H1 (cell line): Measurements from ENCODE around the gene LHPP. TPM values are rescaled to one million over a fixed set of nuclear protein-coding genes. Genes with fewer than 3 reads are reported as not detected.

Experiments
- CTCF ChIA-PET: fragments of 300-600 bp; sonication (Branson Sonifier 250); formaldehyde crosslinking; loops from one replicate; lab custom pipeline; 2021; ENCODE audit not compliant: partially characterized antibody; lab: Charles Lee
- POLR2A ChIA-PET: fragments of 300-600 bp; sonication (Branson Sonifier 250); formaldehyde crosslinking; loops from one replicate; lab custom pipeline; 2021; ENCODE audit warnings: inconsistent platforms; ENCODE audit not compliant: partially characterized antibody; lab: Charles Lee
- DNase-seq, 2 experiments: peaks; one replicate each; pipeline versions ENCODE4 v3.0.0 to v3.0.0-alpha.2; 2010 to 2022; ENCODE audit warnings: low spot score in 2 of 2, low read depth in 1 of 2, mixed read lengths in 1 of 2
- FAIRE-seq: peaks from 2 replicates; lab custom pipeline; 2011; peaks lifted over from hg19 to GRCh38; lab: Jason Lieb, UNC
- H2AFZ ChIP-seq: 2 replicates; pipeline ENCODE4 v1.8.1; 2012; ENCODE audit warnings: low read length, inconsistent platforms
- H2AK5ac ChIP-seq: 2 replicates; pipeline ENCODE4 v1.6.1; 2013; ENCODE audit warnings: low read depth, low read length
- H2BK120ac ChIP-seq: replicated peaks from 2 replicates; pipeline ENCODE3; 2013; ENCODE audit warnings: low read depth, low read length, inconsistent platforms
- H2BK12ac ChIP-seq: 2 replicates; pipeline ENCODE4 v1.6.1; 2013; ENCODE audit warnings: low read depth, low read length
- H2BK15ac ChIP-seq: 2 replicates; pipeline ENCODE4 v1.6.1; 2013; ENCODE audit warnings: low read length
- H2BK20ac ChIP-seq: 2 replicates; pipeline ENCODE4 v1.6.1; 2013; ENCODE audit warnings: low read length
- H2BK5ac ChIP-seq: 2 replicates; pipeline ENCODE4 v1.6.1; 2013; ENCODE audit warnings: low read depth, low read length
- H3K14ac ChIP-seq: 2 replicates; pipeline ENCODE4 v1.6.1; 2013; ENCODE audit warnings: inconsistent platforms; ENCODE audit not compliant: insufficient read length
- H3K18ac ChIP-seq: 2 replicates; pipeline ENCODE4 v1.6.1; 2013; ENCODE audit warnings: low read length; ENCODE audit errors: extremely low read depth
- H3K23ac ChIP-seq: 2 replicates; pipeline ENCODE4 v1.6.1; 2013; ENCODE audit warnings: inconsistent platforms; ENCODE audit not compliant: insufficient read length
- H3K23me2 ChIP-seq: 2 replicates; pipeline ENCODE4 v1.6.1; 2013; ENCODE audit warnings: low read depth, low read length
- H3K27ac ChIP-seq: 2 replicates; pipeline ENCODE4 v1.6.1; 2011; ENCODE audit warnings: low read depth, low read length, inconsistent platforms
- H3K27me3 ChIP-seq, 4 experiments: replicated peaks in 1 of 4; 1 replicate in 1 of 4; 2 replicates in 3 of 4; pipeline versions ENCODE4 v1.6.1 to v1.8.1; 2011 to 2013; ENCODE audit warnings: low read length in 3 of 4, mild to moderate bottlenecking in 3 of 4, inconsistent platforms in 2 of 4, mixed read lengths in 2 of 4, moderate library complexity in 1 of 4; ENCODE audit not compliant: control insufficient read depth in 3 of 4, insufficient read depth in 3 of 4; ENCODE audit errors: extremely low read depth in 1 of 4
- H3K36me3 ChIP-seq, 4 experiments: 2 replicates each; pipeline versions ENCODE4 v1.6.1 to v1.8.1; 2011 to 2013; ENCODE audit warnings: mild to moderate bottlenecking in 4 of 4, low read length in 3 of 4, moderate library complexity in 2 of 4, control low read depth in 1 of 4, inconsistent platforms in 1 of 4; ENCODE audit not compliant: insufficient read depth in 4 of 4, control insufficient read depth in 2 of 4
- H3K4ac ChIP-seq: replicated peaks from 2 replicates; pipeline ENCODE3; 2013; ENCODE audit warnings: low read length, low read depth, mixed read lengths, inconsistent platforms; ENCODE audit not compliant: insufficient read length
- H3K4me1 ChIP-seq, 4 experiments: replicated peaks in 1 of 4; 1 replicate in 1 of 4; 2 replicates in 3 of 4; pipeline versions ENCODE4 v1.6.1 to v1.8.1; 2011 to 2013; ENCODE audit warnings: low read length in 3 of 4, inconsistent platforms in 2 of 4, mixed read lengths in 1 of 4; ENCODE audit not compliant: insufficient read depth in 4 of 4, control insufficient read depth in 3 of 4
- H3K4me2 ChIP-seq, 2 experiments: 2 replicates each; pipeline versions ENCODE4 v1.6.1 to v1.8.1; 2011 to 2013; ENCODE audit warnings: low read depth in 2 of 2, low read length in 2 of 2, control low read depth in 1 of 2, inconsistent platforms in 1 of 2, mild to moderate bottlenecking in 1 of 2; ENCODE audit not compliant: insufficient read depth in 1 of 2
- H3K4me3 ChIP-seq, 4 experiments: fragments of 200-600, 300-600 bp in 1 of 4; sonication (generic), shearing (Covaris generic), sonication (Bioruptor Twin) in 1 of 4; 2 replicates each; pipeline versions ENCODE4 v1.5.1 to v1.8.1; 2011 to 2016; ENCODE audit warnings: low read length in 4 of 4, low read depth in 3 of 4, control low read depth in 2 of 4, inconsistent platforms in 2 of 4, mild to moderate bottlenecking in 2 of 4, mixed read lengths in 1 of 4, moderate library complexity in 1 of 4; ENCODE audit not compliant: insufficient read depth in 2 of 4; ENCODE audit errors: extremely low read depth in 1 of 4
- H3K56ac ChIP-seq: replicated peaks from 2 replicates; pipeline ENCODE3; 2013; ENCODE audit warnings: low read depth, mild to moderate bottlenecking, mixed read lengths, low read length, inconsistent platforms; ENCODE audit not compliant: insufficient read length
- H3K79me1 ChIP-seq: 2 replicates; pipeline ENCODE4 v1.6.1; 2013; ENCODE audit warnings: low read depth, low read length, control low read depth
- H3K79me2 ChIP-seq, 2 experiments: 2 replicates each; pipeline versions ENCODE4 v1.6.1 to v1.8.1; 2012 to 2013; ENCODE audit warnings: low read length in 2 of 2, mild to moderate bottlenecking in 2 of 2, inconsistent platforms in 1 of 2; ENCODE audit not compliant: insufficient read depth in 2 of 2, control insufficient read depth in 1 of 2
- H3K9ac ChIP-seq, 4 experiments: replicated peaks in 1 of 4; 1 replicate in 1 of 4; 2 replicates in 3 of 4; pipeline versions ENCODE4 v1.6.1 to v1.8.1; 2011 to 2013; ENCODE audit warnings: low read depth in 3 of 4, low read length in 3 of 4, control low read depth in 2 of 4, mild to moderate bottlenecking in 2 of 4, moderate library complexity in 2 of 4, inconsistent platforms in 1 of 4; ENCODE audit errors: extremely low read depth in 1 of 4
- H3K9me3 ChIP-seq, 2 experiments: 2 replicates each; pipeline versions ENCODE4 v1.6.1 to v1.8.1; 2012 to 2013; ENCODE audit warnings: mild to moderate bottlenecking in 2 of 2, moderate library complexity in 2 of 2, control low read depth in 1 of 2, inconsistent platforms in 1 of 2, low read depth in 1 of 2, low read length in 1 of 2, mixed read lengths in 1 of 2; ENCODE audit not compliant: insufficient read depth in 2 of 2
- H4K20me1 ChIP-seq, 2 experiments: replicated peaks in 1 of 2; 2 replicates each; pipeline versions ENCODE3 to v1.8.1; 2011 to 2013; ENCODE audit warnings: inconsistent platforms in 2 of 2, low read length in 2 of 2, mild to moderate bottlenecking in 1 of 2; ENCODE audit not compliant: insufficient read depth in 2 of 2, control insufficient read depth in 1 of 2
- H4K5ac ChIP-seq: 2 replicates; pipeline ENCODE4 v1.6.1; 2013; ENCODE audit warnings: low read length, low read depth, mixed read lengths, inconsistent platforms; ENCODE audit not compliant: insufficient read length
- H4K8ac ChIP-seq: 2 replicates; pipeline ENCODE4 v1.8.0; 2013; ENCODE audit warnings: mild to moderate bottlenecking, moderate library complexity, low read length, inconsistent platforms; ENCODE audit not compliant: insufficient read depth; ENCODE audit errors: extremely low read depth
- H4K91ac ChIP-seq: replicated peaks from 2 replicates; pipeline ENCODE3; 2013; ENCODE audit warnings: low read length, mixed read lengths, inconsistent platforms; ENCODE audit not compliant: insufficient read length
- BACH1 ChIP-seq: IDR thresholded peaks from 2 replicates; pipeline ENCODE4 v1.6.1; 2012; ENCODE audit warnings: low read length, improper control_type of control experiment
- BRCA1 ChIP-seq: IDR thresholded peaks from 2 replicates; pipeline ENCODE4 v1.6.1; 2012; ENCODE audit warnings: low read depth, low read length, improper control_type of control experiment
- CBX5 ChIP-seq: fragments of 300-800, 300-1000 bp; sonication (generic); IDR thresholded peaks from 2 replicates; pipeline ENCODE4 v1.7.1; 2016; ENCODE audit warnings: antibody characterized with exemption, low read length, low read depth
- CBX8 ChIP-seq: fragments of 300-800, 300-1000 bp; sonication (generic); IDR thresholded peaks from 2 replicates; pipeline ENCODE4 v1.7.1; 2016; ENCODE audit warnings: low read depth, low read length, borderline replicate concordance
- EGR1 ChIP-seq: IDR thresholded peaks from 2 replicates; pipeline ENCODE4 v1.6.1; 2011; ENCODE audit warnings: low read depth, low read length, borderline replicate concordance
- FOSL1 ChIP-seq: IDR thresholded peaks from 2 replicates; pipeline ENCODE4 v1.6.1; 2011; ENCODE audit warnings: mild to moderate bottlenecking, low read depth, low read length, moderate library complexity; ENCODE audit not compliant: insufficient read depth
- GTF2F1 ChIP-seq: IDR thresholded peaks from 2 replicates; pipeline ENCODE4 v1.6.1; 2012; ENCODE audit warnings: low read depth, low read length, improper control_type of control experiment, borderline replicate concordance
- JUN ChIP-seq: IDR thresholded peaks from 2 replicates; pipeline ENCODE4 v1.6.1; 2011; ENCODE audit warnings: low read depth, mild to moderate bottlenecking, improper control_type of control experiment, low read length
- MAFK ChIP-seq: IDR thresholded peaks from 2 replicates; pipeline ENCODE4 v1.6.1; 2012; ENCODE audit warnings: low read depth, mild to moderate bottlenecking, improper control_type of control experiment, low read length
- POLR2A ChIP-seq, 2 experiments: IDR thresholded peaks; 1 replicate in 1 of 2; 2 replicates in 1 of 2; pipeline ENCODE4 v1.6.1; 2011; ENCODE audit warnings: low read depth in 2 of 2, low read length in 2 of 2, mild to moderate bottlenecking in 2 of 2; ENCODE audit errors: control extremely low read depth in 1 of 2
- RNF2 ChIP-seq: fragments of 200-900, 300-1000 bp; sonication (generic); IDR thresholded peaks from 2 replicates; pipeline ENCODE4 v1.7.1; 2016; ENCODE audit warnings: borderline replicate concordance, low read depth, mild to moderate bottlenecking, antibody characterized with exemption, low read length; ENCODE audit not compliant: poor library complexity, severe bottlenecking; ENCODE audit errors: missing control alignments
- SIRT6 ChIP-seq: IDR thresholded peaks from one replicate; pipeline ENCODE4 v1.7.1; 2012; ENCODE audit warnings: low read length, inconsistent platforms
- SIX5 ChIP-seq: IDR thresholded peaks from 2 replicates; pipeline ENCODE4 v1.6.1; 2011; ENCODE audit warnings: mild to moderate bottlenecking, low read depth, low read length
- SP1 ChIP-seq: IDR thresholded peaks from 2 replicates; pipeline ENCODE4 v1.6.1; 2011; ENCODE audit warnings: low read depth, low read length
- YY1 ChIP-seq: IDR thresholded peaks from 2 replicates; pipeline ENCODE4 v1.6.1; 2011; ENCODE audit warnings: low read depth, mild to moderate bottlenecking, low read length
- WGBS, 2 experiments: shearing (Covaris generic) in 1 of 2; methylation state at CpG; one replicate each; pipeline versions ENCODE4 v1.1.6 to v1.1.7; 2013 to 2015; ENCODE audit warnings: low lambda C conversion rate in 2 of 2, mixed read lengths in 2 of 2, inconsistent platforms in 1 of 2, low coverage in 1 of 2, missing lambda C conversion rate in 1 of 2; ENCODE audit not compliant: insufficient replicate concordance in 2 of 2, insufficient coverage in 1 of 2, insufficient read length in 1 of 2; ENCODE audit errors: extremely low coverage in 1 of 2, missing lambda C conversion rate in 1 of 2; 5-methylcytosine and 5-hydroxymethylcytosine counted together
- polyA plus RNA-seq, 7 experiments: library from polyadenylated mRNA; depleted of rRNA in 3 of 7; stranded (reverse) in 5 of 7; unstranded in 2 of 7; fragments of >200 nt in 5 of 7; fragments of 200-250 nt in 2 of 7; gene quantifications; 1 replicate in 5 of 7; 2 replicates in 1 of 7; 4 replicates in 1 of 7; pipeline versions ENCODE4 v1.2.1 to v1.2.3, GENCODE V29; 2011 to 2013; ENCODE audit warnings: missing spikeins in 2 of 7, mixed read lengths in 2 of 7
- total RNA-seq: library from RNA; stranded (reverse); fragmentation: NEBNext Ultra II Directional; extraction: Animal tissue kit (Norgen Biotek cat#: 25700); gene quantifications from 2 replicates; pipeline ENCODE4 v1.2.1, GENCODE V29; 2021

Gene LHPP
- total and polyA plus RNA-seq, 2 of the 8 experiments (the other 6 are each of a cell fraction or from before 2014, with no cell fraction given) = 26.0 to 45.0 TPM

DNA sequence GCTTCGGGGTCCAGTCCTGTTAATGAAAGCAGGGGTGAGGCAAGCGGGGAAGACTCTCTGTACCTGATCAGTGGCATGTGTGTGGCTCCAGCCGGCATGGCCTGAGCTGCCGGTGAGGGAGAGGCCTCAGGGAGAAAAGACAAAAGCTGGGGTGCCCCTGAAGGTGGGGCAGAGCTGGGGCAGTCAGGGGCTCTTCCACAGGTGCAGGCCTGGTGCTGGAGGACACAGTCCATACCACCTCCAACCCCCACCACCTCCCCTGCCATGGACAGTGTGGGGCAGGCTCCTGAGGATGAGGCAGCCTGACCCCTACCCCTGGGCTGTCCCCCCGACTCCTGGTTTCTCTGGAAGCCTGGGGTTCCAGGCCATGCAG, 129.5 kb downstream of the LHPP start:
- Histone ChIP-seq H3K4me2 (no peak overlapping the region), H2AK5ac (no peak overlapping the region), H3K14ac (no peak overlapping the region), H3K4me3 (no peak overlapping the region), H3K27me3 (no peaks in the 10 kb centered on the region), H3K9me3 (no peaks in the 10 kb centered on the region), H2BK15ac (no peak overlapping the region), H4K20me1 (peaks cover 2% of the 10 kb centered on the region in 2 experiments), H3K23me2 (no peaks in the 10 kb centered on the region), H4K8ac (no peak overlapping the region)
- DNase-seq = no peak
- no peak for FAIRE-seq
- TF ChIP-seq SIX5 (no peak), CBX5 (no peak), YY1 (no peak), RNF2 (no peak), MAFK (no peak), BACH1 (no peak), POLR2A (IDR thresholded peaks at IDR 0.05; ENCODE audit: control extremely low read depth in 1 of 2, low read depth in 2 of 2, low read length in 2 of 2) (no peak), SP1 (no peak), SIRT6 (no peak), BRCA1 (no peak), CBX8 (no peak), JUN (no peak), GTF2F1 (no peak), EGR1 (no peak), FOSL1 (no peak)
- TF ChIP-seq, all 59 proteins: peak for 0
- H2AFZ ChIP-seq = no peak overlapping the region
- H4K5ac ChIP-seq = no peak overlapping the region
- H3K23ac ChIP-seq = no peak overlapping the region
- no peaks in the 10 kb centered on the region for H3K79me1 ChIP-seq
- ChIA-PET POLR2A (no interaction called here), CTCF (interaction anchor here (0.6 to 1.1 kb wide), 5 partner anchors 9 to 206 kb away, joined by 3 to 4 read pairs (median 3); no protein-coding TSS in a partner anchor)
- H3K9ac ChIP-seq = no peak overlapping the region
- no peak overlapping the region for H2BK120ac ChIP-seq
- no peak overlapping the region for H3K18ac ChIP-seq
- H3K79me2 ChIP-seq = no peaks in the 10 kb centered on the region
- no peak overlapping the region for H2BK12ac ChIP-seq
- H3K36me3 ChIP-seq = no peaks in the 10 kb centered on the region
- no peak overlapping the region for H3K56ac ChIP-seq
- H3K4me1 ChIP-seq = no peaks in the 10 kb centered on the region
- no peak overlapping the region for H4K91ac ChIP-seq
- H2BK5ac ChIP-seq = no peak overlapping the region
- H3K27ac ChIP-seq = no peak overlapping the region
- 98% methylated on average over 4 of the region's 5 CpGs; no CpG with 5 or more reads in 1 of the 2 experiments for WGBS, 2 experiments
- no peak overlapping the region for H2BK20ac ChIP-seq
- H3K4ac ChIP-seq = no peak overlapping the region
